ENCODE data around the gene YTHDC1. TPM values are rescaled to one million over a fixed set of nuclear protein-coding genes. Genes with fewer than 3 reads are reported as not detected.

YTHDC1 gene
- polyA plus RNA-seq, 1 of the 3 experiments (the other 2 are of a cell fraction) = 31.3 TPM

GRCh38 chr4:68349279-68349648 lies 626 bp downstream of the YTHDC1 start (continued):
- TF ChIP-seq EP300 (IDR thresholded peaks at IDR 0.05; ENCODE audit: borderline replicate concordance in 1 of 2, low read depth in 1 of 2, low read length in 1 of 2) = no peak
- TF ChIP-seq RAD21 (IDR thresholded peaks at IDR 0.05; ENCODE audit: low read length) = no peak
- TF ChIP-seq MXI1 (IDR thresholded peaks at IDR 0.05; ENCODE audit: low read depth, low read length) = no peak

- peaks cover 0 to 4% of the 10 kb centered on the region in 2 experiments; a peak in 2 of 4 replicates for H3K4me1 ChIP-seq (ENCODE audit: control insufficient read depth in 1 of 2, insufficient read depth in 2 of 2, low read depth in 1 of 2, low read length in 1 of 2)
- peaks cover 3% of the 10 kb centered on the region for H3F3A ChIP-seq (replicated peaks; ENCODE audit: insufficient read depth)
- TF ChIP-seq, protein P1, sequence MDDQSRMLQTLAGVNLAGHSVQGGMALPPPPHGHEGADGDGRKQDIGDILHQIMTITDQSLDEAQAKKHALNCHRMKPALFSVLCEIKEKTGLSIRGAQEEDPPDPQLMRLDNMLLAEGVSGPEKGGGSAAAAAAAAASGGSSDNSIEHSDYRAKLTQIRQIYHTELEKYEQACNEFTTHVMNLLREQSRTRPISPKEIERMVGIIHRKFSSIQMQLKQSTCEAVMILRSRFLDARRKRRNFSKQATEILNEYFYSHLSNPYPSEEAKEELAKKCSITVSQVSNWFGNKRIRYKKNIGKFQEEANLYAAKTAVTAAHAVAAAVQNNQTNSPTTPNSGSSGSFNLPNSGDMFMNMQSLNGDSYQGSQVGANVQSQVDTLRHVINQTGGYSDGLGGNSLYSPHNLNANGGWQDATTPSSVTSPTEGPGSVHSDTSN (IDR thresholded peaks at IDR 0.05) = no peak
- TF ChIP-seq, protein P2, sequence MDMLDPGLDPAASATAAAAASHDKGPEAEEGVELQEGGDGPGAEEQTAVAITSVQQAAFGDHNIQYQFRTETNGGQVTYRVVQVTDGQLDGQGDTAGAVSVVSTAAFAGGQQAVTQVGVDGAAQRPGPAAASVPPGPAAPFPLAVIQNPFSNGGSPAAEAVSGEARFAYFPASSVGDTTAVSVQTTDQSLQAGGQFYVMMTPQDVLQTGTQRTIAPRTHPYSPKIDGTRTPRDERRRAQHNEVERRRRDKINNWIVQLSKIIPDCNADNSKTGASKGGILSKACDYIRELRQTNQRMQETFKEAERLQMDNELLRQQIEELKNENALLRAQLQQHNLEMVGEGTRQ (IDR thresholded peaks at IDR 0.05; ENCODE audit: borderline replicate concordance, low read depth, low read length) = no peak
- TF ChIP-seq JUND (IDR thresholded peaks at IDR 0.05) (no peak), FOXM1 (IDR thresholded peaks at IDR 0.05; ENCODE audit: low read depth) (no peak), RCOR1 (IDR thresholded peaks at IDR 0.05; ENCODE audit: low read length) (no peak), TEAD4 (IDR thresholded peaks at IDR 0.05; ENCODE audit: borderline replicate concordance, insufficient read depth) (no peak), GABPA (IDR thresholded peaks at IDR 0.05; ENCODE audit: low read depth) (no peak)
- peak overlapping the region; percentile 98 for H3K9ac ChIP-seq
- H3K27me3 ChIP-seq (ENCODE audit: insufficient read depth) = 0 out of 2 replicates have a peak, but pooled peaks cover 2% of the 10 kb centered on the region
- POLR2A ChIA-PET = no interaction called here
- WGBS (ENCODE audit: low lambda C conversion rate) = 2% methylated on average over 4 of the region's 4 CpGs
- CTCF ChIA-PET = interaction anchor here (1.5 kb wide), 1 partner anchor 28 kb away, joined by 4 read pairs; no protein-coding TSS in a partner anchor
- H2AFZ ChIP-seq (ENCODE audit: low read depth) = no peak overlapping the region; the same call in 1 of the 2 replicates
- H4K20me1 ChIP-seq (ENCODE audit: insufficient read depth) = peaks cover 55% of the 10 kb centered on the region
- H3K4me3 ChIP-seq (ENCODE audit: low read depth in 2 of 2, low read length in 1 of 2) = peak overlapping the region; percentile 75 to 77
- no peaks in the 10 kb centered on the region for H3K36me3 ChIP-seq (replicated peaks in 1 of 2; ENCODE audit: control insufficient read depth in 1 of 2, insufficient read depth in 2 of 2, low read length in 1 of 2)
- no peaks in the 10 kb centered on the region for H3K9me2 ChIP-seq
- peak overlapping the region; percentile 68 for H3K4me2 ChIP-seq
- no peak for DNase-seq
- H3K9me3 ChIP-seq = no peaks in the 10 kb centered on the region
- peaks cover 63% of the 10 kb centered on the region for H3K79me2 ChIP-seq (ENCODE audit: insufficient read depth)
- peak overlapping the region; percentile 92 to 93; a peak in 1 of 4 replicates for H3K27ac ChIP-seq (ENCODE audit: low read depth in 2 of 2, low read length in 1 of 2)
Observed at GRCh38 chr4:68348577-68348976, 1.3 kb downstream of the YTHDC1 start.

GRCh38 chr4:68347845-68348244 lies 2.0 kb downstream of the YTHDC1 start:
- H3K27me3 ChIP-seq (ENCODE audit: insufficient read depth) = no peaks in the 10 kb centered on the region
- H3K36me3 ChIP-seq (replicated peaks in 1 of 2; ENCODE audit: control insufficient read depth in 1 of 2, insufficient read depth in 2 of 2, low read length in 1 of 2) = peaks cover 0 to 2% of the 10 kb centered on the region in 2 experiments
- H3F3A ChIP-seq (replicated peaks; ENCODE audit: insufficient read depth) = peaks cover 3% of the 10 kb centered on the region
- no peaks in the 10 kb centered on the region for H3K9me3 ChIP-seq
- WGBS (ENCODE audit: low lambda C conversion rate) = 34% methylated on average over 5 of the region's 5 CpGs
- POLR2A ChIA-PET = no interaction called here
- peak overlapping the region; percentile 68 for H3K4me2 ChIP-seq
- H2AFZ ChIP-seq (ENCODE audit: low read depth) = no peak overlapping the region
- peak overlapping the region; percentile 75 to 77; a peak in 3 of 4 replicates for H3K4me3 ChIP-seq (ENCODE audit: low read depth in 2 of 2, low read length in 1 of 2)
- no peaks in the 10 kb centered on the region for H3K9me2 ChIP-seq
- CTCF ChIA-PET = interaction anchor here (1.4 to 1.5 kb wide), 2 partner anchors 28 to 76 kb away, joined by 3 to 4 read pairs; no protein-coding TSS in a partner anchor
- peaks cover 0 to 4% of the 10 kb centered on the region in 2 experiments; a peak in 2 of 4 replicates for H3K4me1 ChIP-seq (ENCODE audit: control insufficient read depth in 1 of 2, insufficient read depth in 2 of 2, low read depth in 1 of 2, low read length in 1 of 2)
- no peak for DNase-seq
- TF ChIP-seq SMC3 (IDR thresholded peaks at IDR 0.05; ENCODE audit: low read depth, low read length) (no peak), IRF3 (IDR thresholded peaks at IDR 0.05; ENCODE audit: low read depth, low read length) (no peak), GABPA (IDR thresholded peaks at IDR 0.05; ENCODE audit: low read depth) (no peak), MEF2A (IDR thresholded peaks at IDR 0.05; ENCODE audit: borderline replicate concordance, low read depth) (no peak), RXRA (IDR thresholded peaks at IDR 0.05; ENCODE audit: borderline replicate concordance, low read depth) (no peak), TEAD4 (IDR thresholded peaks at IDR 0.05; ENCODE audit: borderline replicate concordance, insufficient read depth) (no peak), TCF12 (IDR thresholded peaks at IDR 0.05) (no peak), RAD21 (IDR thresholded peaks at IDR 0.05; ENCODE audit: low read length) (no peak), NFIC (IDR thresholded peaks at IDR 0.05; ENCODE audit: borderline replicate concordance) (no peak), FOXJ3 (CRISPR knock-in tag; IDR thresholded peaks at IDR 0.05) (no peak), FOXM1 (IDR thresholded peaks at IDR 0.05; ENCODE audit: low read depth) (no peak), MXI1 (IDR thresholded peaks at IDR 0.05; ENCODE audit: low read depth, low read length) (no peak), SIN3A (IDR thresholded peaks at IDR 0.05; ENCODE audit: borderline replicate concordance, low read depth, low read length) (no peak), TAF1 (IDR thresholded peaks at IDR 0.05; ENCODE audit: borderline replicate concordance, low read depth, low read length) (no peak)
- peaks cover 70% of the 10 kb centered on the region for H3K79me2 ChIP-seq (ENCODE audit: insufficient read depth)
- no peak overlapping the region for H3K27ac ChIP-seq (ENCODE audit: low read depth in 2 of 2, low read length in 1 of 2)
- H3K9ac ChIP-seq = peak overlapping the region; percentile 98; the same call in 1 of the 2 replicates
- peaks cover 62% of the 10 kb centered on the region for H4K20me1 ChIP-seq (ENCODE audit: insufficient read depth)

Data from SK-N-SH (cell line).